Umbilical cord (tissue), 2 donors: ENCODE results near the gene MAN1C1. TPM values are rescaled to one million over a fixed set of nuclear protein-coding genes. Genes with fewer than 3 reads are reported as not detected.
"Not testable (repeated sequence)": the region's sequence is repeated elsewhere in the genome, so short reads cannot be mapped to it uniquely, and the experiment has no call there.

ENCODE experiments used
- DNase-seq: peaks from one replicate; pipeline ENCODE4 v3.0.0-alpha.2; 2015; ENCODE audit warnings: low spot score
- total RNA-seq: library from RNA; depleted of rRNA; stranded (reverse); fragments of >200 nt; gene quantifications from one replicate; pipeline ENCODE4 v1.2.3, GENCODE V29; 2014; ENCODE audit warnings: low replicate concordance; ENCODE audit not compliant: insufficient read depth

MAN1C1 gene
- total RNA-seq, 1 donor from 2014 or later: 16.9 TPM

DNA sequence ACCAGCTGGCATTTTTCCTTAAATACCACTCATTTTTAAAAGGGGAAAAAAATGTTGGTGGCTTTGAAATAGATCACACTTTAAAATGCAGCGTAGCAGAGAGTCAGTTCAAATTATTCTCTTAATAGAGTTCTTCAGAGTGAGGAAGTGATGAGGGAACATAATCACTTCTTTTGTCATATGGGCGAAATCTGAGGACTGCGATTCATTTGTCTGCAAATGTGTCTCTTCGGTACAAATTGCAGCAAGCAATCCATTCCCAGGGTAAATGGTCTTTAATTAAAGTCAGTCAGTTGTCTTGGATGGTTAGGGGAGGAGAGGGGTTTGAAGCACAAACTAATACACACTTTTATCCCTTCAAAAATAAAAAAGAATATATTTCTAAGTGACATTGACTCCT, 97.4 kb downstream of the MAN1C1 start:
- DNase-seq: no peak

DNA sequence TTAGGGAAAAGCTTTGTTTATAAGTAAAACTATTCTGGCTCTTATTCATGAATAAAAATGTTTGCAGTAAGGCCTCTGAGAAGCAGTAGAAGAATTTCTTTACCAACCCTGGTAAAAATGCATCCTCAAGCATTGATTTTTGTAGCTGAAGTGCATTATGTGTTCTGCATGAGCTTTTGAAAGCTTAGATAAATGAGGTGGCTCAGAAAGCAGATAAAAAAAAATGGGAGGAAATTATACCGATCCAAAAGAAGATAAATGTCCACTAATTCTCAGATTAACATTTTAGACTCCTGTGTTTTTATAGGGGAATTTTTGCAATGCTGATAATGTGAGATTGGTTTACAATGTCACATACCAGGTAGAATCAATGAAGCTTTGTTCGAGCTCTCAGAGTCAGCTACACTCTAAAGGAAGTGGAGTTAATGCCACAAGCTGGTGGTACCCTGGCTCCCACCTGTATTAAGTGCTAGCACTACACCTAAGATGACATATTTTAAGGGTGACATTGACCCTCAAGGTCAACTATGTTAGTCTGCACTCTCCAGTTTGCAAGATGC, 97.9 kb downstream of the MAN1C1 start:
- DNase-seq: no peak

DNA sequence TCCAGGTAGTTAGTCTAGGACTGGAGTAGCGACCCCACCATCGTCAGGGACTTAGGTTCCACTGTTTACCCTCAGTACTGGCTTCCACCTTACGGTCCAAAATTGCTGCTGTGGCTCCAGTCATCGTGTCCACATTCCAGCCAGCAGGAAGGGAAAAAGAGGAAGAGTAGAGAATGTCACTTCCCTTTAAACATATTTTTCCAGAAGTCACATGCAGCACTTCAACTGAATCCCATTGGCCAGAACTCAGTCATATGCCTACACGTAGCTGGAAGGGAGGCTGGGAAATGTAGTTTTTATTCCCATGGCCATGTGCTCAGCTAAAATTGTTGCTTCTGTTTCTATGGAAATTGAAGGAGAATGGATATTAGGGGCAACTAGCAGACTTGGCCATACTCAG, 99.3 kb downstream of the MAN1C1 start:
- DNase-seq: no peak

DNA sequence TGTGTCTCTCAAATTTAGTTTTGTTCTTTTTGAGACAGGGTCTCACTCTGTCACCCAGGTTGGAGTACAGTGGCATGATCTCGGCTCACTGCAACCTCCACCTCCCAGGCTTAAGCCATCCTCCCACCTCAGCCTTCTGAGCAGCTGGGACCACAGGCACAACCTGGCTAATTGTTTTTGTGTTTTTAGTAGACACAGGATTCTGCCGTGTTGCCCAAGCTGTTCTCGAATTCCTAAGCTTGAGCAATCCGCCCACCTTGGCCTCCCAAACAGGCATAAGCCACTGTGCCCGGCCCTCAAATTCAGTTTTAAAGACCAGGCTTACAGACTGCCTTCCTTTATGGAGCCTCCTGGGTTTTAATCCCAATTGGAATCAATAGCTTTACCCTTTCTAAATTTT, 99.7 kb downstream of the MAN1C1 start:
- DNase-seq: no peak

DNA sequence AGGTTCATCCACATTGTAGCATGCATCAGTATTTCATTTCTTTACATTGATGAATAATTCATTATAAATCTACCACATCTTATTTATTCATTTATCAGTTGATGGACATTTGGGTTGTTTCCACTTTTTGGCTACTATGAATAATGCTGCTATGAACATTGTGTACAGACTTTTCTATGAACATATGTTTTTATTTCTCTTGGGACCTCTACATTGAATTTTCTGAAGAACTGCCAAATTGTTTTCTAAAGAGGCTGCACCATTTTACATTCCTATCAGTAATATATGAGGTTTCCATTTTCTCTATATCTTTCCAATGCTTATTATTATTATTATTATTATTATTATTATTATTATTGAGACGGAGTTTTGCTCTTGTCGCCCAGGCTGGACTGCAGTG, 102.1 kb downstream of the MAN1C1 start:
- no peak for DNase-seq

DNA sequence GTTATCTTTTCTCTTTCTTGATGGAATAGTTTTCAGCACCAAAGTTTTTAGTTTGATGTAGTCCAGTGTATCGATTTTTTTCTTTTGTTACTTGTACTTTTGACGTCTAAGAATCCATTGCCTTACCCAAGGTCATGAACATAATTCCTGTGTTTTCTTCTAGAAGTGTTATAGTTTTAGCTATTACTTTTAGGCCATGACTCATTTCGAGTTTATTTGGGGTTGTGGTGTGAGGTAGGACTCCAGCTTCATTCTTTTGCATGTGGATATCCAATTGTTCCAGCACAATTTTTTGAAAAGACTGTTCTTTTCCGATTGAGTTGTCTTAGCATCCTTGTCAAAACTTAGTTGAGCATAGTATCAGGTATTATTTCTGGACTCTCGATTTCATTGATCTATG, 104.0 kb downstream of the MAN1C1 start:
- no peak for DNase-seq

DNA sequence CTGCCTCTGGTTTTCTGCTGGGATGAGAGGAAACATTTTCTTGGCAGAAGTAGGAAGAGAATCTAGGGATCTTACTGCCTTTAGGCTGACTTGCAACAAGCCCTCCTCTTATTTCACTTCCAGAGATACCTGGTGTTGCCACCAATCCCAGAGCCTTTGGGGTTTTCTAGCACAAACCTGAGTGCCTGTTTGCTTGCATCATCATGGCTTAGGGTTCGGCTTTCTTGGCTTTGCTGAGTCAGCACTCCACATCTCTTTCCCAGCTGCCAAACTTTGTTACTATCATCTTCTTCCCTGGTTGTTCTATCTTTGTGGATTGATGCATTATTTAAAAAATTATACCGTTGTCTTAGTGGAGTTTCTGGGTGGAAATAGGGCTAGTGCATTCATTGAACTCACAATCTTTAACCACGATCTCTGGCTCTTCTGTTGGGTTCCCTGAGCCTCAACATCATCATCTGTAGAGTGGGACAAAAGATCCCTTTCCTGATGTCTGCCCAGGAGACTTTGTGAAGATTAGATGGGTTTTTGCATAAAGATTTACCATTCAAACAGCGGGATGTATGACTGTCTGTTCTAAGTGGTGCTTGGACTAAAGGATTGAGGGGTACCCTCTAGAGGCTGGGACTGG, 106.8 kb downstream of the MAN1C1 start:
- DNase-seq: no peak

DNA sequence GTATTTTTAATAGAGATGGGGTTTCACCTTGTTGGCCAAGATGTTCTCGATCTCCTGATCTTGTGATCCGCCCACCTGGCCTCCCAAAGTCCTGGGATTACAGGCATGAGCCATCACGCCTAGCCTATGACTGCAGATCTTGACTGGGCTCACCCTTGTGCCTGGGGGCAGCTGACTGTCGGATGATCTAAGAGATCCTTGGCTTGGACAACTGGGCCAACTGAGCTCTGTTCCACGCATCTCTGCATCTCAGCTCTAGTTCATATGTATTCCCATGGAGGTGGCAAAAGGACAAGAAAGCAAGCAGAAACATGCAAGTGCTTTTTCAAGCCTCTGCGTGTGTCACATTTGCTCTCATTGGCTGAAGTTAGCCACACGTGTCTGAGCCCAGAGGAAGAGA, 107.6 kb downstream of the MAN1C1 start:
- DNase-seq: no peak

DNA sequence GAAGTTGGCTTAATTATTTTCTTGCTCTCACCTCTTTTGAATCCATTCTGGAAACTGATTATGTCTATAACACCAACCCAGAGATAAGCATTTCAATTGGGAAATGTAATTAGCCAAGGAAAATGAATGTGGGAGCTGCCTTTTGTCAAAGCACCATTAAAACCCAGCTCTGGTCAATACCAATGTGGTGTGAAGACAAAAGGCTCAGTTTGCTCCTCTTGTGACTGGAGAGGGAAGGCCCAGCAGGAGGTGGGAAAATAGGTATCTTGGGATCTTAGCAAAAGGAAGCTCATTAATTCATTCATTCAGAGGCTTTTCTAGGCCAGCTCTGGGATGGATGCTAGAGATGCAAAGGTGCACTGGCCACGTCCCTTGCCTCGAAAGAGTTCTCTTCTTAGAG, 108.4 kb downstream of the MAN1C1 start:
- DNase-seq: no peak

DNA sequence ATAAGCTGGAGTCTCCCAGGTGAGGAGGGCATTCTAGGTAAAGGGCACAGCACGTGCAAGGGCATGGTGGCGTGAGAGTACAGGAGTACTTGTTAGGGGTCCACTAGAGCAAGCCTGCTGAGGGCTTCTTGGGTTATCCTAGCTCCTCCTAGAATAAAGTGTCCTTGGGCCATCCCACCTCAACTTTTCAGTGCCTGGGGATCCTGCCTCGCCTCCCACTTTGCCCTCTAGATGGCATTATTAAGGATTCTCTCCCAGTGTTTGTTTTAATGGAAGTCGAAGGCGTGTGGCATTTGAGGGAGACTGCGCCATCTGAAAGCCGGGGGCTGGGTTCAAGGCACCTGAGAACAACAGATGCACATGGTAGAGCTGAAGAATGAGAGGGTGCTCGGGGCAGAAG, 108.9 kb downstream of the MAN1C1 start:
- DNase-seq: no peak

DNA sequence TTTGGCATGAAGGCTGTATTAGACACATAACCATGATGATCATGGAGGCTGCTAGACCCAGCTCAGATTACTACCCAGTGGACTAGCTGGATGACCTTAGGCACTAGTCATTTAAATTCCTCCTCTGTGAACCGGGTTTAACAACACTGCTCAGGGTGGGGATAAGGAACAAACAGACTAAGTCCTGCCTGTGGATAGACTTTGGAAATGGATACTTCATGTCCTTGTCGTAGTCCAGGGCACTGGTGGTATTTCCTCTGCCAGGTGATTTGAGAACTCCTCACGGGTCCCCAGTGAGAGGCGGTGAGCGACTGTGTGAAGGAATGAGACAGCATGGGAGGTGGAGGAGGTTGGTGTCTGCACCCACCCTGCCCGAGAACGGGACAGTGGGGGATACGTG, 110.5 kb downstream of the MAN1C1 start:
- DNase-seq: no peak

DNA sequence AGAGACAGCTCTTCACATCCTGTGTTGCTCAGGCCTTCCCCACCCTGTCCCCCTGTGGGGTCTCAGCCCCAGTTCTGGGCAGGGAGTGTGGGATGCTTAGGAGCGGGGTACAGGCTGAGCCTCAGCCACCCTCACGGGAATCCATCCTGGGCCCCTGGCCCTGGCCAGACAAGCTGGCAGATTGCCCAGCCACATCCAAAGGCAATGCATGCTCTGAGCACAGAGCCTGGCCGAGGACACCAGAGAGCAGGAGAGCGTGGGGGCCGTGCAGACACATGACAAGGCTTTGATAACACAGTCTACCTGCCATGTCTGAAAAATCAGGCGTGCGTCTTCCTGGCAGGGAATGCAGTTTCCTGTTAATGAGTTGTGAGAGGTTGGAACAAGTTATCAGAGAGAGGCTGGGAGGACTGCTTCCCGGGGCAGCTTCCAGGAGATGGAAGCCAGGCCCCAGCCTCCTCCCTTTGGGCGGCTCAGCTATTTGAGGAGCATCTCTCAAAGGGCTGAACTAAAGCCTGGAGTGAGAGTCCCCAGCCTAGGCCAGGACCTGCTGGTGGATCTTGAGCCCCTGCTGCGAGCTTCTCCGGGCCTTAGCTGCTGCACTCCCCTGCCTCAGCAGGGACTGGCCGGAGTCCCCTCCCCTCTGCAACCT, 111.2 kb downstream of the MAN1C1 start:
- DNase-seq: peak; percentile 97

DNA sequence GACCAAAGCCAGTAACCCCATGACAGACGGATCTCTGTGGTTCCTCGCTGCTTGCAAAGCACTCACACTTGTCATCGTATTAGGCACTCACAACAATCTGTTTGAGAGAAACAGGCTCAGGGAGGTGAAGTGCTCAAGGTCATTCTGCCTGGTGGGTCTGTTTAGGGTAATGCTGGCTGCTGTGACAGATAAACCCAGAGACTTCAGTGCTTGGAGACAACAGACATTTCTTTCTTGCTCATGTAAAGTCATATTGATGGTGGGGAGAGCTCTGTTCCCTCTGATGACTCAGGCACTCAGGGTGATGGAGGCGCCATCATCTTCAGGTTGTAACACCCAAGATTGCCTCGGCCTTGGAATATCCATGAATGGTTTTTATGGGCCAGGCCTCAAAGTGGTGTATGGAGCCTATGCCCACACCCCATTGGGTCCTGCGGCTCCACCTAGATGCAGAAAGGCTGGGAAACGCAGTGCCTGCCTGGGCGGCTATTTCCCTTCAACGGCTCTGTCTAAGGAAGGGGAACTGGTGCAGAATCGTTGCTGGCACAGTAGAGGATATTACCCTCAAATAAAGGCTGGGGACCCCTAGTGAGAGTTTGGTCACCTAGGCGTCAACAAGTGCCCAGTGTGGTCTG, 111.8 kb downstream of the MAN1C1 start:
- DNase-seq: no peak

DNA sequence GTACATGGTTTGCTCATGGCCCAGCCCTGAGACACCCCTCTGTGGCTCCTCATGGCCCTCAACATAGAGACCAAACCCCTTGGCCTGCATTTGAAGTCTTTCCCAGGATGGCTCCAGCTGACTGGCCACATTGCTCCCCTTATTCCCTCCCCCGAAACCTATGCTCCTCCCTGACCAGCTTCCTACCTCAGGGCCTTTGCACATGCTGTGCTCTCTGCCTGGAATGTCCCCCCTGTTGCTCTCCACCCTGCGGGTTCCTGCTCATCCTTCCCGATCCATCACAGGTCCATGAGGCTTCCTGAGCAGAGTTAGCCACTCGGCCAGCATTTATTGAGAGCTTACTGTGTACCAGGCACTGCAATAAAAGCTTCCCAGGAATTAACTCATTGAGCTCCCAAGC, 112.5 kb downstream of the MAN1C1 start:
- no peak for DNase-seq

DNA sequence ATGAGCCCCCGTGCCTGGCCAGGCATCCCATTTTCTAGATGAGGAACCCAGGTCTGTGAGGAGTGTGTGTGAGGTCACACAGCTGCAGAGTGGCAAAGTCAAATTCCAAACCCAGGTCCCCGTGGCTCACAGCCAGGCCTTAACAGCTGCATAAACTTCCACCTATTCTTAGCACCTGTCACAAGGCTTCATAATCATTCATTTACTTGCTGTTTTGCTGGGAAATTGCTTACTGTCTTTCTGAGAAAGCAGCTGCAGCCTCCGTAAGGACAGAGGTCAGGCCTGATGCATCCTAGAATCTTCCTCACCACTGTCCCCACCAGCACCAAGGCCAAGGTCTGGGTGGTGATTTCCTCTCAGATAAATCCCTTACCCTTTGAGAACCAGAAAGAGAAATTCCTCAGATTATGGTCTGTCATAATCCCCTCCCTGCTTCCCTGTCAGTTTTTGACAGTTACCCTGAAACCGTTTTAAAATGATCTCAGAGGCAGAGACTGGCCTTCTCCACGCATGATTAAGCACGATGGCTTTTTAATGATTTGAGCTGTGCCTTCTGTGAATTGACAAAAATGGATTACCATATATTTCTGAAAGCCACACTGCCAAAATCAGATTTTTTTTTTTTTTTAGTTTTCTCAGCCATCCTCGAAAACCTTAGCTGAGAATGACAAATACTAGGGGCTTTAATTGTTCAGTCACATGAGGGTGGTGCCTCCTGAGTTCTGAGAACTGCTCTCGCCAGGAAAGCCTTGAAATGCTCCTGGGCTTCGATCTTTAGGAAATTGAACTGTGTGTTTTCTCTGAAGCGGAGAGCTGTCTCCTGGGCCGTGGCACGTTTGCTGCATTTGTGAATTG, 113.4 kb downstream of the MAN1C1 start:
- no peak for DNase-seq

DNA sequence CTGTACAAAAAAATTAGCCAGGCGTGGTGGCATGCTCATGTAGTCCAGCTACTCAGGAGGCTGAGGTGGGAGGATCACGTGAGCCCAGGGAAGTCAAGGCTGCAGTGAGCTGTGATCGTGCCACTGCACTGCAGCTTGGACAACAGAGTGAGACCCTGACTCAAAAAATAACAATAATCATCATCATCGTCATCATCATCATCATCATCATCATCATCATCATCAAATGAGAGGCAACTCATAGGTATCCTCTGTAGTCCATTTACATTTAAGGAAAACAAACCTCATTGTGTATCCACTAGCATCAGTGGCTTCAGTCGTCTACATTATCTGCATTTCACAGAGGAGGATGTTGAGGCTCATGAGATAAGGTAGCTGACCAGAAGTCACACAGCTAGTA, 114.6 kb downstream of the MAN1C1 start:
- no peak for DNase-seq

DNA sequence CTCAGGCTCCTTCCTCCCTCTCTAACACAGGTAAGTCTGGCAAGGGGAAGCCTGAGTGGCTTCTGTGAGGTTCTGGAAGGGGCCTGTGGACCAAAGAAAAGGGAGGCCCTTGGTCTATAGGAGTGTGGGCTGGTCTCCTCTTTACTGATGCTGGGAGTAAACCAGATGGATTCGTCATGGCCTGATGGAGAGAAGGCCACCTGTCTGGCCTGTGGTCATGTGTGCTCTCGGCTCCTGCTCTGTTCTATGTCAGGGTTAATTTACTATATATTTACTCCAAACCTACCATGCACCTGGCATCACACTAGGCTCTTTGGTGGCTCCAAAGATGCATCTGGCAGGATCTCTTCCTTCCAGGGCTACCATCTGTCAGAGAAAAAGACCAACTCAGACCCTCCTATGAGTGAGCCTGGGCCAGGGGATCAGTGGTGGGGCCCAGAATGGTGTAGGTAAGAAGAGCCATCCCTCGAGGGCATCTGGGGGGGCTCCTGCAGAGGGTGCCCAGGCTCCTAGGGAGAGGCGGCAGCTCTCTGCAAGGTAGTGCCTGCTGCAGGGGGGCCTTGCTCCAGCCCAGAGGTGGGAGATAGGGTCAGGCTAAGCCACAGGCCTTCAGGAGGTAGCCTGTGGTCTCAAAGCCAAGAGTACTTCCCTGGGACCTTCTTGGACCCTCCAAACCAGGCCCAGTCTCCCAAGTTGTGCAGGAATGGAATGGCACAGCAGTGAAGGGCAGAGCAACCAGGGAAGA, 115.2 kb downstream of the MAN1C1 start:
- no peak for DNase-seq

DNA sequence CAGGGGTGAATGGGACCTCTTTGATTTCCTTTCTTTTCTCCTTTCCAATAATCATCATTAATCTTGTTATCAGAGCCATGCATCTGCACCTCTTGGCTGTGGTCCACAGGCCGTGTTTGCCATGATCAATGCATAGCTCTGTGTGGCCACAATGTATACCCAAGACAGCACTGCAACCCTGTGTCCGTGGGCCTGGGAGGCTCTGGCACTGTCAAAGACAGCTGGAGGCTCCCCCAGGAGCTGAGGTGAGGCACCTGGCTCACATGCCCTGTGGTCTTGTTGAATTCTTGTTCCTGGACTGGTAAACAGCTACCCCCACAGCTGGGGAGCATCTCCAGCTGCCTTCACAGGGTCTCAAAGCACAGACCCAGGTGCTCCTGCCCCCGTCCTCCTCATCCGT, 116.2 kb downstream of the MAN1C1 start:
- DNase-seq: no peak

DNA sequence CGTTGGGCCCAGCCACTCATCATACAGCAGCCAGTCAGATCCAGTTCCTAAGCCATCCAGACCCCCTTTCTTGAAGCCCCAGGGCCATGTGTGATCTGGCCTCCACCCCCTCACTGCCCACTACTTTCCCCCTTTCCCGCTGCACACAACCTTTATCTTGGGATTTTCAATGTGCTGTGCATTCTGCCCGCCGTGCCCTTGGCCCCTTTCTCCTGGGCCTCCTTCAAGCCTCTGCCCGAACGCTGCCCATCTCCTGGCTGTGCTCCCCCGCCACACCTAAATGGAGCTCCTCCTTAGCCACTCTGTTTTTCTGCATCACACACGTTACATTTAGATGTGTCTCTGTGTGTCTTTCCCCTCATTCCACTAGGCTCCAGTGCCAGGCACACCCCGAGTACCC, 116.7 kb downstream of the MAN1C1 start:
- no peak for DNase-seq

DNA sequence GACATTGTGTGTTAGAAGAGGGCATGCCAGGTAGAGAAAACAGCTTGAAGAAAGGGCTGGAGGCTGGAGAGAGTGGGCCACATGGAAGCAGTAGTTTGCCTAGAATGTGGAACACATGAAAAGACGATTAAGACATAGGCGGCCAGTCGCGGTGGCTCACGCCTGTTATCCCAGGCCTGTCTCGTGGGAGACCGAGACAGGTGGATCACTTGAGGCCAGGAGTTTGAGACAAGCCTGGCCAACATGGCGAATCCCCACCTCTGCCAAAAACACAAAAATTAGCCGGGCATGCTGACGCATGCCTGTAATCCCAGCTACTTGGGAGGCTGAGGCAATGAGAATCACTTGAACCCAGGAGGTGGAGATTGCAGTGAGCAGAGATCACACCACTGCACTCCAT, 118.4 kb downstream of the MAN1C1 start:
- DNase-seq: not testable (repeated sequence)

DNA sequence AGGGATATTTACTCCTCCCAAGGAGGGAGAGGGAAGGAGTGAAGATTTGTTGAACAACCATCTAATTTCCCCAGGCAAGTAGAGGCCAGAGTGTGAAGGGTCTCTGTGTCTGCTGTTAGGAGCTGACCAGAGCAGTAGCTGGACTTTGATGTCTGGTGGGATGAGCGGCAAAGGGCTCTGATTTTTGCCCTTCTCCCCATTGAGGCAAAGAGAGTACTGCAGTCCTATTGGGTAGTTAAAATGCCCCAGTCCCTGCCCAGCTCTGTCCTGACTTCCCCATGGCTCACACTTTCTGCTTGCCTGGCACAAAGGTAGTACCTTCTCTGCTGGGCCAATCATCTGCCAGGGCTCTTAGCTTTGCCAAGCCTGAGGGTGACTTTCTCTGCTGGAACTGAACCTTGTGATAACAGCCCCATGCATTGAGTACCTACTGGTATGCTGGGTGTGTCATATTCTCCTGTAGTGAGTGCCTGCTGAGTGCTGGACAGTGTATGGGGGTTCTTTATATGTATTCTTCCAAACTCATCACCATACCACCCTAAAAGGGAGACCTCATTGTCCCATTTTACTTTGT, 119.5 kb downstream of the MAN1C1 start:
- no peak for DNase-seq
